Muscle layer of colon (tissue), 2 donors: ENCODE data around the gene OR2B2.
A peak's percentile ranks its signal among the peaks of the same experiment; 100 is the strongest.

Experiments used
- H3K27ac ChIP-seq: one replicate; pipeline ENCODE4 v1.7.0; 2013; ENCODE audit warnings: low read depth, mild to moderate bottlenecking, low read length, moderate library complexity
- H3K27me3 ChIP-seq, 2 donors: one replicate each; pipeline ENCODE4 v1.7.0; 2013; ENCODE audit warnings: low read length in 2 of 2, mild to moderate bottlenecking in 2 of 2; ENCODE audit not compliant: insufficient read depth in 2 of 2, control insufficient read depth in 1 of 2
- H3K36me3 ChIP-seq: one replicate; pipeline ENCODE4 v1.7.0; 2013; ENCODE audit warnings: mild to moderate bottlenecking, low read length; ENCODE audit not compliant: insufficient read depth
- H3K4me1 ChIP-seq: one replicate; pipeline ENCODE4 v1.7.0; 2013; ENCODE audit warnings: mild to moderate bottlenecking, low read length; ENCODE audit not compliant: insufficient read depth
- H3K4me3 ChIP-seq, 2 donors: one replicate each; pipeline ENCODE4 v1.7.0; 2013; ENCODE audit warnings: low read length in 2 of 2, low read depth in 1 of 2, mild to moderate bottlenecking in 1 of 2, moderate library complexity in 1 of 2
- H3K9ac ChIP-seq: one replicate; pipeline ENCODE4 v1.7.0; 2013; ENCODE audit warnings: low read length
- H3K9me3 ChIP-seq: one replicate; pipeline ENCODE4 v1.7.0; 2013; ENCODE audit warnings: mild to moderate bottlenecking, low read length
- donor health status: abdominal sarcoma.
- donor health status: Adenocarcinoma of cecum.

OR2B2 gene

GRCh38 chr6:27892649-27893058 is 19.5 kb downstream of the OR2B2 start:
- Histone ChIP-seq H3K27ac (no peak overlapping the region), H3K27me3 (peaks cover 49 to 53% of the 10 kb centered on the region in 2 donors), H3K9me3 (no peaks in the 10 kb centered on the region), H3K4me3 (peak overlapping the region in 1 of 2 donors; percentile 96), H3K4me1 (peaks cover 19% of the 10 kb centered on the region), H3K36me3 (no peaks in the 10 kb centered on the region), H3K9ac (no peak overlapping the region)

GRCh38 chr6:27891320-27891875 is 20.8 kb downstream of the OR2B2 start:
- Histone ChIP-seq H3K9ac (no peak overlapping the region), H3K9me3 (no peaks in the 10 kb centered on the region), H3K4me1 (peaks cover 19% of the 10 kb centered on the region), H3K27me3 (peaks cover 49 to 53% of the 10 kb centered on the region in 2 donors), H3K36me3 (no peaks in the 10 kb centered on the region), H3K4me3 (no peak overlapping the region), H3K27ac (no peak overlapping the region)

GRCh38 chr6:27890445-27891319 is 21.5 kb downstream of the OR2B2 start:
- no peak overlapping the region for H3K27ac ChIP-seq
- H3K4me3 ChIP-seq, result peak overlapping the region in 1 of 2 donors; percentile 49
- no peaks in the 10 kb centered on the region for H3K36me3 ChIP-seq
- no peak overlapping the region for H3K9ac ChIP-seq
- peaks cover 49 to 53% of the 10 kb centered on the region in 2 donors for H3K27me3 ChIP-seq
- H3K4me1 ChIP-seq, result peaks cover 19% of the 10 kb centered on the region
- H3K9me3 ChIP-seq, result no peaks in the 10 kb centered on the region

- Histone ChIP-seq H3K36me3 (no peaks in the 10 kb centered on the region), H3K27me3 (peaks cover 49 to 53% of the 10 kb centered on the region in 2 donors), H3K4me1 (peaks cover 19% of the 10 kb centered on the region), H3K9ac (no peak overlapping the region), H3K27ac (no peak overlapping the region), H3K9me3 (no peaks in the 10 kb centered on the region), H3K4me3 (peak overlapping the region in 1 of 2 donors; percentile 49)
Measured at GRCh38 chr6:27889628-27890444, 22.4 kb downstream of the OR2B2 start.

- H3K4me1 ChIP-seq, result peaks cover 19% of the 10 kb centered on the region
- H3K27ac ChIP-seq, result no peak overlapping the region
- H3K9me3 ChIP-seq, result no peaks in the 10 kb centered on the region
- H3K4me3 ChIP-seq, result no peak overlapping the region
- no peaks in the 10 kb centered on the region for H3K36me3 ChIP-seq
- no peak overlapping the region for H3K9ac ChIP-seq
- peaks cover 49 to 53% of the 10 kb centered on the region in 2 donors for H3K27me3 ChIP-seq
Measured at GRCh38 chr6:27889275-27889627, 22.9 kb downstream of the OR2B2 start.

GRCh38 chr6:27888566-27888965 is 23.6 kb downstream of the OR2B2 start:
- peaks cover 49% of the 10 kb centered on the region in 2 donors for H3K27me3 ChIP-seq
- no peaks in the 10 kb centered on the region for H3K36me3 ChIP-seq
- peaks cover 16% of the 10 kb centered on the region for H3K4me1 ChIP-seq
- H3K9ac ChIP-seq, result no peak overlapping the region
- no peak overlapping the region for H3K27ac ChIP-seq
- no peaks in the 10 kb centered on the region for H3K9me3 ChIP-seq
- H3K4me3 ChIP-seq, result no peak overlapping the region

- Histone ChIP-seq H3K9ac (no peak overlapping the region), H3K27me3 (peaks cover 24 to 26% of the 10 kb centered on the region in 2 donors), H3K36me3 (no peaks in the 10 kb centered on the region)
Measured at GRCh38 chr6:27886073-27886472, 26.1 kb downstream of the OR2B2 start.

GRCh38 chr6:27883136-27883535 is 29.1 kb downstream of the OR2B2 start:
- H3K9ac ChIP-seq, result no peak overlapping the region
- H3K4me3 ChIP-seq, result no peak overlapping the region
- no peaks in the 10 kb centered on the region for H3K36me3 ChIP-seq
- H3K27ac ChIP-seq, result no peak overlapping the region
- H3K4me1 ChIP-seq, result no peaks in the 10 kb centered on the region
- peaks cover 0 to 5% of the 10 kb centered on the region in 2 donors for H3K27me3 ChIP-seq
- H3K9me3 ChIP-seq, result no peaks in the 10 kb centered on the region

More at GRCh38 chr6:27886073-27886472, 26.1 kb downstream of the OR2B2 start:
- Histone ChIP-seq H3K4me3 (no peak overlapping the region), H3K27ac (no peak overlapping the region), H3K9me3 (no peaks in the 10 kb centered on the region), H3K4me1 (peaks cover 6% of the 10 kb centered on the region)

- no peaks in the 10 kb centered on the region for H3K27me3 ChIP-seq
- H3K9ac ChIP-seq, result no peak overlapping the region
- H3K27ac ChIP-seq, result no peak overlapping the region
- no peak overlapping the region for H3K4me3 ChIP-seq
- no peaks in the 10 kb centered on the region for H3K36me3 ChIP-seq
- no peaks in the 10 kb centered on the region for H3K4me1 ChIP-seq
- no peaks in the 10 kb centered on the region for H3K9me3 ChIP-seq
Measured at GRCh38 chr6:27882624-27883023, 29.6 kb downstream of the OR2B2 start.

- Histone ChIP-seq H3K27ac (no peak overlapping the region), H3K36me3 (no peaks in the 10 kb centered on the region), H3K4me3 (no peak overlapping the region), H3K9me3 (no peaks in the 10 kb centered on the region), H3K4me1 (no peaks in the 10 kb centered on the region), H3K9ac (no peak overlapping the region), H3K27me3 (peaks cover 0 to 2% of the 10 kb centered on the region in 2 donors)
Measured at GRCh38 chr6:27879837-27880236, 32.4 kb downstream of the OR2B2 start.

- Histone ChIP-seq H3K36me3 (no peaks in the 10 kb centered on the region), H3K27me3 (peaks cover 40 to 57% of the 10 kb centered on the region in 2 donors), H3K9me3 (no peaks in the 10 kb centered on the region), H3K27ac (no peak overlapping the region), H3K4me1 (peaks cover 11% of the 10 kb centered on the region), H3K4me3 (no peak overlapping the region), H3K9ac (no peak overlapping the region)
Measured at GRCh38 chr6:27874016-27874415, 38.2 kb downstream of the OR2B2 start.
